CD14-positive monocyte (primary cell): ENCODE results near the gene MAML3. TPM values are rescaled to one million over a fixed set of nuclear protein-coding genes. Genes with fewer than 3 reads are reported as not detected.

Experiments used
- DNase-seq, 3 donors: peaks; one replicate each; pipeline ENCODE4 v3.0.0-alpha.2; 2011 to 2022
- H2AFZ ChIP-seq: 2 replicates; pipeline ENCODE4 v1.6.0; 2012; ENCODE audit warnings: mild to moderate bottlenecking, low read depth, low read length, inconsistent platforms; ENCODE audit not compliant: insufficient read depth, poor library complexity, severe bottlenecking
- H3K27ac ChIP-seq, 2 donors: 1 replicate in 1 of 2; 2 replicates in 1 of 2; pipeline ENCODE4 v1.5.1; 2012 to 2013; ENCODE audit warnings: low read length in 2 of 2, control low read depth in 1 of 2, inconsistent platforms in 1 of 2, low read depth in 1 of 2, mild to moderate bottlenecking in 1 of 2
- H3K27me3 ChIP-seq, 2 donors: one replicate each; pipeline versions ENCODE4 v1.6.0 to v1.6.1; 2011 to 2013; ENCODE audit warnings: low read length in 2 of 2; ENCODE audit not compliant: control insufficient read depth in 2 of 2, insufficient read depth in 2 of 2
- H3K36me3 ChIP-seq, 2 donors: replicated peaks in 1 of 2; 1 replicate in 1 of 2; 2 replicates in 1 of 2; pipeline versions ENCODE4 v1.5.1 to v1.6.1; 2012 to 2013; ENCODE audit warnings: low read length in 2 of 2, control low read depth in 1 of 2, inconsistent platforms in 1 of 2, mild to moderate bottlenecking in 1 of 2; ENCODE audit not compliant: insufficient read depth in 2 of 2, control insufficient read depth in 1 of 2
- H3K4me1 ChIP-seq, 2 donors: 1 replicate in 1 of 2; 2 replicates in 1 of 2; pipeline versions ENCODE4 v1.5.1 to v1.6.1; 2012 to 2013; ENCODE audit warnings: low read length in 2 of 2, control low read depth in 1 of 2, inconsistent platforms in 1 of 2, mild to moderate bottlenecking in 1 of 2, moderate library complexity in 1 of 2; ENCODE audit not compliant: insufficient read depth in 2 of 2, control insufficient read depth in 1 of 2
- H3K4me2 ChIP-seq: replicated peaks from 2 replicates; pipeline ENCODE3; 2012; ENCODE audit warnings: low read length, moderate library complexity, mild to moderate bottlenecking; ENCODE audit not compliant: poor library complexity, severe bottlenecking; ENCODE audit errors: extremely low read depth
- H3K4me3 ChIP-seq, 3 experiments: fragments of 200-600 bp in 1 of 3; sonication (generic) in 1 of 3; replicated peaks in 1 of 3; 1 replicate in 2 of 3; 2 replicates in 1 of 3; pipeline ENCODE4 v1.5.1; 2011 to 2013; ENCODE audit warnings: low read length in 3 of 3, mild to moderate bottlenecking in 3 of 3, control low read depth in 2 of 3, low read depth in 2 of 3, inconsistent platforms in 1 of 3, moderate library complexity in 1 of 3
- H3K79me2 ChIP-seq: 2 replicates; pipeline ENCODE4 v1.6.0; 2012; ENCODE audit warnings: mild to moderate bottlenecking, control low read depth, inconsistent platforms, low read length, moderate library complexity; ENCODE audit not compliant: insufficient read depth
- H3K9ac ChIP-seq: 2 replicates; pipeline ENCODE4 v1.6.0; 2017; ENCODE audit warnings: low read length, mild to moderate bottlenecking; ENCODE audit not compliant: insufficient read depth, poor library complexity, severe bottlenecking
- H3K9me3 ChIP-seq, 2 donors: replicated peaks in 1 of 2; 1 replicate in 1 of 2; 2 replicates in 1 of 2; pipeline versions ENCODE4 v1.5.1 to v1.6.1; 2012 to 2013; ENCODE audit warnings: low read length in 2 of 2, control low read depth in 1 of 2; ENCODE audit not compliant: control insufficient read depth in 1 of 2, insufficient read depth in 1 of 2
- H4K20me1 ChIP-seq: 2 replicates; pipeline ENCODE4 v1.6.0; 2012; ENCODE audit warnings: mild to moderate bottlenecking, low read length, control low read depth, moderate library complexity; ENCODE audit not compliant: insufficient read depth
- H3K27ac Mint-ChIP-seq, 7 donors: one replicate each; pipeline ENCODE4 v1.8.0; 2020; ENCODE audit warnings: mild to moderate bottlenecking in 7 of 7, mixed read lengths in 7 of 7, moderate library complexity in 6 of 7, inconsistent platforms in 2 of 7
- H3K27me3 Mint-ChIP-seq, 3 donors: one replicate each; pipeline ENCODE4 v1.8.0; 2021 to 2022; ENCODE audit warnings: low read depth in 3 of 3, mild to moderate bottlenecking in 3 of 3, mixed read lengths in 3 of 3, moderate library complexity in 3 of 3, inconsistent platforms in 1 of 3
- H3K36me3 Mint-ChIP-seq, 2 donors: one replicate each; pipeline ENCODE4 v1.8.0; 2020; ENCODE audit warnings: mixed read lengths in 2 of 2, inconsistent platforms in 1 of 2, mild to moderate bottlenecking in 1 of 2
- H3K4me1 Mint-ChIP-seq: one replicate; pipeline ENCODE4 v1.8.0; 2020; ENCODE audit warnings: mild to moderate bottlenecking, mixed read lengths
- H3K4me3 Mint-ChIP-seq, 2 donors: one replicate each; pipeline ENCODE4 v1.8.0; 2020; ENCODE audit warnings: mild to moderate bottlenecking in 2 of 2, mixed read lengths in 2 of 2, moderate library complexity in 1 of 2
- H3K9me3 Mint-ChIP-seq, 7 donors: one replicate each; pipeline ENCODE4 v1.8.0; 2020 to 2022; ENCODE audit warnings: mixed read lengths in 7 of 7, mild to moderate bottlenecking in 6 of 7, moderate library complexity in 6 of 7, inconsistent platforms in 2 of 7
- CTCF ChIP-seq: fragments of 200-600 bp; IDR thresholded peaks from one replicate; pipeline ENCODE4 v1.8.0; 2022; ENCODE audit warnings: antibody characterized with exemption, mild to moderate bottlenecking
- WGBS: methylation state at CpG from one replicate; pipeline ENCODE4 v1.1.5; 2013; ENCODE audit warnings: missing lambda C conversion rate; ENCODE audit not compliant: insufficient coverage; 5-methylcytosine and 5-hydroxymethylcytosine counted together
- intact Hi-C, 2 donors: fragments of 100-400 bp; cut with micrococcal nuclease; formaldehyde crosslinking; loops; one replicate each; pipeline versions ENCODE4 v1.15.0 to v1.15.1; 2023
- polyA plus RNA-seq, 3 donors: library from polyadenylated mRNA; depleted of rRNA in 1 of 3; unstranded in 2 of 3; stranded (reverse) in 1 of 3; fragments of 300-500 nt in 2 of 3; fragments of >200 nt in 1 of 3; fragmentation: Illumina TruSeq in 2 of 3; gene quantifications; 1 replicate in 2 of 3; 2 replicates in 1 of 3; pipeline ENCODE4 v1.2.3, GENCODE V29; 2012 to 2021

MAML3 gene
- polyA plus RNA-seq, 3 donors: 1.5 to 6.5 (median 2.3) TPM

GRCh38 chr4:139823345-139823744, 330.6 kb downstream of the MAML3 start:
- DNase-seq: no peak
- Histone ChIP-seq H3K27ac (no peak overlapping the region), H3K4me2 (no peak overlapping the region), H2AFZ (no peak overlapping the region), H3K27me3 (no peaks in the 10 kb centered on the region), H3K36me3 (peaks cover 0 to 10% of the 10 kb centered on the region in 2 donors), H3K4me1 (peaks cover 2 to 5% of the 10 kb centered on the region in 2 donors), H4K20me1 (peaks cover 3% of the 10 kb centered on the region), H3K79me2 (no peaks in the 10 kb centered on the region), H3K9ac (no peak overlapping the region), H3K4me3 (no peak overlapping the region), H3K9me3 (no peaks in the 10 kb centered on the region)
- no peaks in the 10 kb centered on the region for H3K27me3 Mint-ChIP-seq
- H3K4me1 Mint-ChIP-seq: peaks cover 9% of the 10 kb centered on the region
- peaks cover 14 to 28% of the 10 kb centered on the region in 2 donors for H3K36me3 Mint-ChIP-seq
- no peak overlapping the region for H3K27ac Mint-ChIP-seq
- 100% methylated on average over 4 of the region's 4 CpGs for WGBS
- no peak overlapping the region for H3K4me3 Mint-ChIP-seq
- intact Hi-C loops: no loop called here
- no peak for TF ChIP-seq CTCF
- H3K9me3 Mint-ChIP-seq: no peaks in the 10 kb centered on the region

- Mint-ChIP-seq H3K9me3 (peaks cover 0 to 1% (median 0%) of the 10 kb centered on the region in 7 donors), H3K27me3 (no peaks in the 10 kb centered on the region), H3K36me3 (peaks cover 17 to 30% of the 10 kb centered on the region in 2 donors), H3K4me1 (peaks cover 9% of the 10 kb centered on the region), H3K27ac (peak overlapping the region in 2 of 7 donors; percentile 11 to 70), H3K4me3 (no peak overlapping the region)
- no peaks in the 10 kb centered on the region for H3K27me3 ChIP-seq
- no peak overlapping the region for H2AFZ ChIP-seq
- H3K4me1 ChIP-seq: peaks cover 0 to 6% of the 10 kb centered on the region in 2 donors
- no peak overlapping the region for H3K4me3 ChIP-seq
- no peak overlapping the region for H3K4me2 ChIP-seq
- no peak for TF ChIP-seq CTCF
- no peak overlapping the region for H3K27ac ChIP-seq
- H3K79me2 ChIP-seq: no peaks in the 10 kb centered on the region
- intact Hi-C loops: no loop called here
- H3K9ac ChIP-seq: no peak overlapping the region
- H3K9me3 ChIP-seq: no peaks in the 10 kb centered on the region
- H3K36me3 ChIP-seq: peaks cover 0 to 10% of the 10 kb centered on the region in 2 donors
- no peak for DNase-seq
- peaks cover 3% of the 10 kb centered on the region for H4K20me1 ChIP-seq
- WGBS: 90% methylated on average over 2 of the region's 4 CpGs
These were observed 331.6 kb downstream of the MAML3 start for GRCh38 chr4:139822391-139822790.
